ENCODE data around the gene SERPINH1.

- TF ChIP-seq CTCF (IDR thresholded peaks at IDR 0.05) = no peak
- no peak for TF ChIP-seq POLR2A (IDR thresholded peaks at IDR 0.05)
Observed at GRCh38 chr11:75567971-75568370, 5.9 kb downstream of the SERPINH1 start.
